Measurements from ENCODE around the gene PCYT2. TPM values are rescaled to one million over a fixed set of nuclear protein-coding genes. Genes with fewer than 3 reads are reported as not detected.

The PCYT2 gene
- total RNA-seq, 1 experiment from 2014 or later: 31.4 TPM

DNA sequence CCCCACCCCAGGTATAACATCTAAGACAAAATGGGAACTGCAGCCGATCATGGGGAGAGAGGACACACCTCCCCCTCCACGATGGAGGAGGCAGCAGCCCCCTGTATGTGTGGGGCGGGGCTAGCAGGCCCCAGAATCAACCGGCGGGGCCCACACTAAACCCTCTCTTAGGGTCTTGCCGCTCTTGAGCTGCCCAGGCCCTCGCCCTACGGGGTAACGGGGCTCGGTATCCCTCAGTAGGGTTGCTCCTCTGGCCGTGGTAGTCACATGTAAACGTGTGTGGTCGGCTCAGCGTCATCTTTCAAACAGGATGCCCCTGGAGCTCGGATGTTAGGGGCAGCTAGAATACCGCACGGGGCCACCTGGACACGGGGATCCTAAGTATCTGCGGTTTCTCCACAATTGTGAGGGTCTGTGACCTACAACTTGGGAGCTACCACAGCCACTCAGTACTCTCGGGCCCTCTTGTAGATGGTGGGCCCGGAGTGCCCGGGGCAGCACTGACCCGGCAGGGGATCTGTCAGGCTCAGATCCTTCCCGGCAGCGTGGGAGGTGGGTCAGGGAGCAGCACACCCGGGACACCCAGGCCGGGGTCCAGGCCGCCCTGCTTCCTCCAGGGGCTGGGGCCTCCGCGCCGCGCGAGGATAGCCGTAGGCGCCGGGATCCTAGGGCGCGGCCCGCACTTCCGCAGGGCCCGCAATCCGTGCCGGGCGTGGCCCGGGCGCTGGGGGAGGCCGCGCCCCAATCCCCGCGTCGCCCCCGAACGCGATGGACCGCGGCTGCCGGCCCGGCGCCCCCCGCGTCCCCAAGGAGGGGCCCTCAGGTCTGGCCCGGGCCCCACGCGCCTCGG lies 40.8 kb downstream of the PCYT2 start:
- no peak for TF ChIP-seq GABPB1 (CRISPR knock-in tag; IDR thresholded peaks at IDR 0.05)
- no peak for TF ChIP-seq FOXK1 (CRISPR knock-in tag; IDR thresholded peaks at IDR 0.05)
- peak; percentile 58; the same call in 1 of the 2 replicates for TF ChIP-seq ZNF416 (CRISPR knock-in tag; IDR thresholded peaks at IDR 0.05)
- peak; percentile 15; the same call in 1 of the 2 replicates for TF ChIP-seq FOXP4 (CRISPR knock-in tag; IDR thresholded peaks at IDR 0.05)
- TF ChIP-seq, protein P1, sequence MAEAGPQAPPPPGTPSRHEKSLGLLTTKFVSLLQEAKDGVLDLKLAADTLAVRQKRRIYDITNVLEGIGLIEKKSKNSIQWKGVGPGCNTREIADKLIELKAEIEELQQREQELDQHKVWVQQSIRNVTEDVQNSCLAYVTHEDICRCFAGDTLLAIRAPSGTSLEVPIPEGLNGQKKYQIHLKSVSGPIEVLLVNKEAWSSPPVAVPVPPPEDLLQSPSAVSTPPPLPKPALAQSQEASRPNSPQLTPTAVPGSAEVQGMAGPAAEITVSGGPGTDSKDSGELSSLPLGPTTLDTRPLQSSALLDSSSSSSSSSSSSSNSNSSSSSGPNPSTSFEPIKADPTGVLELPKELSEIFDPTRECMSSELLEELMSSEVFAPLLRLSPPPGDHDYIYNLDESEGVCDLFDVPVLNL (CRISPR knock-in tag; IDR thresholded peaks at IDR 0.05; ENCODE audit: borderline replicate concordance, low read depth): 0 out of 2 replicates have a peak, but pooled peaks have one; percentile 23
- TF ChIP-seq CREB1 (CRISPR knock-in tag; IDR thresholded peaks at IDR 0.05): no peak
- TF ChIP-seq SMAD3 (CRISPR knock-in tag; IDR thresholded peaks at IDR 0.05; ENCODE audit: borderline replicate concordance): no peak
- TF ChIP-seq MYBL2 (CRISPR knock-in tag; IDR thresholded peaks at IDR 0.05): no peak
- TF ChIP-seq E2F1 (CRISPR knock-in tag; IDR thresholded peaks at IDR 0.05): no peak
- TF ChIP-seq TP53 (CRISPR knock-in tag; IDR thresholded peaks at IDR 0.05): 0 out of 2 replicates have a peak, but pooled peaks have one; percentile 72
- H3K9me3 Mint-ChIP-seq: no peaks in the 10 kb centered on the region
- peaks cover 2% of the 10 kb centered on the region; the same call in 1 of the 2 replicates for H3K36me3 Mint-ChIP-seq
- H3K4me1 Mint-ChIP-seq: peaks cover 16% of the 10 kb centered on the region
- CTCF ChIA-PET: interaction anchor here (1.0 to 2.3 kb wide), 28 partner anchors 10 to 186 kb away, joined by 3 to 16 read pairs (median 6); partner anchors contain the start of genes ALYREF, ANAPC11, ARL16 and CENPX
- DNase-seq (ENCODE audit: low spot score) (peak; percentile 34), ATAC-seq (peak; percentile 4)
- H3K27ac Mint-ChIP-seq: peak overlapping the region; percentile 88
- H3K27me3 Mint-ChIP-seq (ENCODE audit: low read depth): no peaks in the 10 kb centered on the region; the same call in 1 of the 2 replicates
- peak overlapping the region; percentile 76 for H3K4me3 Mint-ChIP-seq
- POLR2A ChIA-PET: interaction anchor here (1.2 to 2.6 kb wide), 8 partner anchors 9 to 56 kb away, joined by 3 to 12 read pairs (median 6); partner anchors contain the start of genes ALYREF, ANAPC11, MAFG and NPB

DNA sequence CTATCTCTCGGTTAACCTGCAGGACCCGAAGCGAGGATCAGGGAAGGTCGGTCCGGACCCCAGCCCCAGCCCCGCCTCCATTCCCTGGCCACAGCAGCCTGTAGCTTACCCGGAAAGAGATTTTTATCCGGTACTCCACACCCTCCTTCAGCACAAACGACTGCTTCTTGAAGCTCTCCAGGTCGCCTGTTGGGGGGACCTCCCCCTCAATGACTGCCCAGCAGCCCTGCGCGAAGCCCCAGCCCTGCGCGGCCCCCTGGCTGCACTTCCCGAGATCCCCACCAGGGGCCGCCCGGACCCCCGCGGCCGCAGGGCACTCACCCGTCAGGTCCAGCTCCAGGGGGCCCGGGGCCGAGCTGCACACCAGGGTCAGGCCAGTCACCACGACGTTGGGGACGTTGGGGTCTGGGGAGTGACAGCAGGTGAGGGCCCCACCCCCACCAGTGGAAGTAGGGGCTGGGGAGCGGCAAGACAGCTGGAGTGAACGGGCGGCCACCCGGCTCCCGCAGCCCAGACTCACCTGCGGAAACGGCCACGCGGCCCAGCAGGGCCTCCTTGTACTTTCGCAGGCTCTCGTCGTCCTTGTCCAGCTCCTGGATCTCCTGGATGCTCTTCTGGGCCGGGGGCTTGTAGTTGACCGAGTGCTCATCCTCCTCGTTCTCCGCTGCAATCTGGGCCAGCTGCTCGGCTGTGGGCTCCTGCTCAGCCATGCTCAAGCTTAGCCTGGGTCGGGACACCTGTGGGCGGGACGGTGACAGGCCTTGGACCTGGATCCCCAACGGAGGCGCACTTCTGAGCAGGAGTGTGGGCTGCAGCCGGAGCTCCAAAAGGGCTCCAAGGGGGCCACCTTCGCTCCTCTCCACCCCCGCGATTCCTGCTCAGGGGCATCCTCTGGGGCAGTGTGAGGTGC lies 41.7 kb downstream of the PCYT2 start:
- Mint-ChIP-seq H3K27me3 (ENCODE audit: low read depth) (no peaks in the 10 kb centered on the region; the same call in 1 of the 2 replicates), H3K9me3 (no peaks in the 10 kb centered on the region), H3K4me3 (peak overlapping the region; percentile 76), H3K36me3 (peaks cover 4% of the 10 kb centered on the region; the same call in 1 of the 2 replicates), H3K27ac (peak overlapping the region; percentile 88), H3K4me1 (peaks cover 16% of the 10 kb centered on the region)
- ChIA-PET POLR2A (interaction anchor here (1.2 to 2.6 kb wide), 8 partner anchors 8 to 57 kb away, joined by 3 to 12 read pairs (median 6); partner anchors contain the start of genes ALYREF, ANAPC11, MAFG and NPB), CTCF (interaction anchor here (0.8 to 2.3 kb wide), 35 partner anchors 9 to 185 kb away, joined by 3 to 16 read pairs (median 6); partner anchors contain the start of genes ALYREF, ANAPC11, ARL16 and CENPX)
- peak; percentile 72 for DNase-seq (ENCODE audit: low spot score)
- ATAC-seq: peak; percentile 22
- TF ChIP-seq, protein P2, sequence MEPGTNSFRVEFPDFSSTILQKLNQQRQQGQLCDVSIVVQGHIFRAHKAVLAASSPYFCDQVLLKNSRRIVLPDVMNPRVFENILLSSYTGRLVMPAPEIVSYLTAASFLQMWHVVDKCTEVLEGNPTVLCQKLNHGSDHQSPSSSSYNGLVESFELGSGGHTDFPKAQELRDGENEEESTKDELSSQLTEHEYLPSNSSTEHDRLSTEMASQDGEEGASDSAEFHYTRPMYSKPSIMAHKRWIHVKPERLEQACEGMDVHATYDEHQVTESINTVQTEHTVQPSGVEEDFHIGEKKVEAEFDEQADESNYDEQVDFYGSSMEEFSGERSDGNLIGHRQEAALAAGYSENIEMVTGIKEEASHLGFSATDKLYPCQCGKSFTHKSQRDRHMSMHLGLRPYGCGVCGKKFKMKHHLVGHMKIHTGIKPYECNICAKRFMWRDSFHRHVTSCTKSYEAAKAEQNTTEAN (CRISPR knock-in tag; IDR thresholded peaks at IDR 0.05): no peak
- TF ChIP-seq, protein P3, sequence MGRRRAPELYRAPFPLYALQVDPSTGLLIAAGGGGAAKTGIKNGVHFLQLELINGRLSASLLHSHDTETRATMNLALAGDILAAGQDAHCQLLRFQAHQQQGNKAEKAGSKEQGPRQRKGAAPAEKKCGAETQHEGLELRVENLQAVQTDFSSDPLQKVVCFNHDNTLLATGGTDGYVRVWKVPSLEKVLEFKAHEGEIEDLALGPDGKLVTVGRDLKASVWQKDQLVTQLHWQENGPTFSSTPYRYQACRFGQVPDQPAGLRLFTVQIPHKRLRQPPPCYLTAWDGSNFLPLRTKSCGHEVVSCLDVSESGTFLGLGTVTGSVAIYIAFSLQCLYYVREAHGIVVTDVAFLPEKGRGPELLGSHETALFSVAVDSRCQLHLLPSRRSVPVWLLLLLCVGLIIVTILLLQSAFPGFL (CRISPR knock-in tag; IDR thresholded peaks at IDR 0.05; ENCODE audit: borderline replicate concordance): no peak; the same call in 1 of the 2 replicates
- TF ChIP-seq ZNF263 (CRISPR knock-in tag; IDR thresholded peaks at IDR 0.05; ENCODE audit: low read depth) (no peak), AFF4 (CRISPR knock-in tag; IDR thresholded peaks at IDR 0.05; ENCODE audit: borderline replicate concordance) (no peak), ERG (CRISPR knock-in tag; IDR thresholded peaks at IDR 0.05) (peak; percentile 69; the same call in 1 of the 2 replicates)
